NCI-H2196 treated with DMSO at 0.1 percent for 48 hours (cell line): ENCODE measurements around the gene MEIOB.
"Not testable (repeated sequence)": the region's sequence is repeated elsewhere in the genome, so short reads cannot be mapped to it uniquely, and the experiment has no call there.

Source experiments
- DNase-seq: peaks from one replicate; lab custom pipeline; 2025; ENCODE audit not compliant: unreplicated experiment; lab: John Stamatoyannopoulos, UW

MEIOB gene, protein sequence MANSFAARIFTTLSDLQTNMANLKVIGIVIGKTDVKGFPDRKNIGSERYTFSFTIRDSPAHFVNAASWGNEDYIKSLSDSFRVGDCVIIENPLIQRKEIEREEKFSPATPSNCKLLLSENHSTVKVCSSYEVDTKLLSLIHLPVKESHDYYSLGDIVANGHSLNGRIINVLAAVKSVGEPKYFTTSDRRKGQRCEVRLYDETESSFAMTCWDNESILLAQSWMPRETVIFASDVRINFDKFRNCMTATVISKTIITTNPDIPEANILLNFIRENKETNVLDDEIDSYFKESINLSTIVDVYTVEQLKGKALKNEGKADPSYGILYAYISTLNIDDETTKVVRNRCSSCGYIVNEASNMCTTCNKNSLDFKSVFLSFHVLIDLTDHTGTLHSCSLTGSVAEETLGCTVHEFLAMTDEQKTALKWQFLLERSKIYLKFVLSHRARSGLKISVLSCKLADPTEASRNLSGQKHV

DNA sequence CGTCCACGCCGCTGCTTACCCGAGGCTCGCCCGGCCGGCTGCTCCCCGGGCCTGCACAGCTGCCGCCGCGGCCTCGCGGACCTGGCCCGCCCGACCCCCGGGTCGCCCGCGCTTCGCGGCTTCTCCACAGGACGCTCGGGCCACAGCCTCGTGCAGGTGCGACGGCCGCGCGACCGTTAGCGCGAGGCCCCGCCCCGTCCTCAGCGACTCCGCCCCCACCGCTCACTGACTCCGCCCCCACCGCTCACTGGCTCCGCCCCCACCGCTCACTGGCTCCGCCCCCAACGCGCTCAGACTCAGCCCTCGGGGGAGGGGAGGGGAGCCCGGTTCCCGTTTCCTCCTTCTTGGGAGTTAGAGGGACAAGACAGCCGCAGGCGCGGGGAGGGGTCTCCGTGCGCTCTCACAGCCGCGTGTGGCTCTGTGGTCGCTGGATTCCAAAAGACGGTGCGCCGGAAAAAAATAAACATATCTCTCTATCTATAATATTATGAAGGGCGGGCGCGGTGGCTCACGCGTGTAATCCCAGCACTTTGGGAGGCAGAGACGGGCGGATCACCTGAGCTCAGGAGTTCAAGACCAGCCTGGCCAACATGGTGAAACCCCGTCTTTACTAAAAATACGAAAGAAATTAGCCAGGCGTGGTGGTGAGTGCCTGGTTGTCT is at the start of gene MEIOB:
Gene MEIOB (minus strand): TSS at position 191 of the 662 bp plus-strand sequence. CDS start 3,989 bp downstream, outside the sequence.
- DNase-seq, result no peak

DNA sequence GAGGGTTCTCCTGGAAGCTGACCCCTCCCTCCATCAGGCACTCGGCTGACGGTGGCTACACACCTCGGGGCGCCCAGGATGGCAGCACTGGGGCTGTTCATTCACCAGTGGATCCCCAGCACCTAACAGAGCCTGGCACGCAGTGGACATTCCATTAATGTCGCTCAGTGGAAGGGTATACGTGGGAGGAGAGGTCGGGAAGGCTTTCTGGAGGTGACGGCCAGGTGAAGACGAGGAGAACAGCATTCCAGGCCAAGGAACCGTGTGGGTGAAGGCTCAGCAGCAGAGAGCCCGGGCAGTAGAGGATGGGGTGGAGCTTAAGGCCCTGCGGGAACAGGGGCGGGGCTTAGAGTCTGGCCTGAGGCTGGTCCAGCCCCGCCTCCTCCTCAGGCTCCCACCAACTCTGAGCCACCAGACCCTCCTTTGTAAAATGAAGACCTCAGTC is 48.8 kb upstream of the MEIOB start:
- no peak for DNase-seq

DNA sequence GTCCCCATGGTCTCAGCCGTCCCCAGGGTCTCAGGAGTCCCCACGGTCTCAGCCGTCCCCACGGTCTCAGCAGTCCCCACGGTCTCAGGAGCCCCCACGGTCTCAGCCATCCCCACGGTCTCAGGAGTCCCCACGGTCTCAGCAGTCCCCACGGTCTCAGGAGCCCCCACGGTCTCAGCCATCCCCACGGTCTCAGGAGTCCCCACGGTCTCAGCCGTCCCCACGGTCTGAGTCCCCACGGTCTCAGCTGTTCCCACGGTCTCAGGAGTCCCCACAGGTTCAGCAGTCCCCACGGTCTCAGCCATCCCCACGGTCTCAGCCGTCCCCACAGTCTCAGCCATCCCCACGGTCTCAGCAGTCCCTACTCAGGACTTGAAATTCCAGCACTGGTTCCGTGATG is 48.2 kb upstream of the MEIOB start:
- not testable (repeated sequence) for DNase-seq

DNA sequence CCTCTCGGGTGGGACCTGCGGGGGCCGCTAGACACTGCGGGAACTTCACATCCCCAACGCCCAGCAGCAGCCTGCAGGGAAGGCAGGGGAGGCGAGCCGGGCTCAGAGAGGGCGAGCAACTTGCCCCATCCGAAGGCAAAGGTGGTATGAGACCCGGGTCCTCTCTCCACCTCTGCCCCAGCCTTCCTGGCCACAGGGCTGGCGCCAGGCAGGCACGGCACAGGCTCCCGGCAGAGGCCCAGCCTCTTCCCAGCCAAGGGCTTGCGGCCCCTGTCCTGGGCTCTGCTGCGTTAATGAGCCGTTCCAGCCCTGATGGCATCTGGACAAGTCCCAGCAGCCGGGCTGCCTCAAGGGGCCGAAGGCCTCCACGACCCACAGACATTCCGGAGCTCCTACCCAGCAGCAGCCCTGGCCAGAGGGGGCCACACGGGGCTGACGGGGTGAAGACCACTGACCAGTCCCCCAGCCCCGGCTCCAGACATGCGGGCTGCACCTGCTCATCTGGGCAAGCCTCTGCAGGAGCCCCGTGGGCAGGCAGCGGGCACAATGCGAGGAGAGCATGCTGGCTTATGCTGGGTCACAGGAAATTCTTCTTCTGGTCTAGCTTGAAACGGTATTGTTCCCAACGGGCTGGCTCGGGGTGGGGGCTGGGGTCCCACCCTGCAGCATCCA is 47.5 kb upstream of the MEIOB start:
- DNase-seq, result no peak

DNA sequence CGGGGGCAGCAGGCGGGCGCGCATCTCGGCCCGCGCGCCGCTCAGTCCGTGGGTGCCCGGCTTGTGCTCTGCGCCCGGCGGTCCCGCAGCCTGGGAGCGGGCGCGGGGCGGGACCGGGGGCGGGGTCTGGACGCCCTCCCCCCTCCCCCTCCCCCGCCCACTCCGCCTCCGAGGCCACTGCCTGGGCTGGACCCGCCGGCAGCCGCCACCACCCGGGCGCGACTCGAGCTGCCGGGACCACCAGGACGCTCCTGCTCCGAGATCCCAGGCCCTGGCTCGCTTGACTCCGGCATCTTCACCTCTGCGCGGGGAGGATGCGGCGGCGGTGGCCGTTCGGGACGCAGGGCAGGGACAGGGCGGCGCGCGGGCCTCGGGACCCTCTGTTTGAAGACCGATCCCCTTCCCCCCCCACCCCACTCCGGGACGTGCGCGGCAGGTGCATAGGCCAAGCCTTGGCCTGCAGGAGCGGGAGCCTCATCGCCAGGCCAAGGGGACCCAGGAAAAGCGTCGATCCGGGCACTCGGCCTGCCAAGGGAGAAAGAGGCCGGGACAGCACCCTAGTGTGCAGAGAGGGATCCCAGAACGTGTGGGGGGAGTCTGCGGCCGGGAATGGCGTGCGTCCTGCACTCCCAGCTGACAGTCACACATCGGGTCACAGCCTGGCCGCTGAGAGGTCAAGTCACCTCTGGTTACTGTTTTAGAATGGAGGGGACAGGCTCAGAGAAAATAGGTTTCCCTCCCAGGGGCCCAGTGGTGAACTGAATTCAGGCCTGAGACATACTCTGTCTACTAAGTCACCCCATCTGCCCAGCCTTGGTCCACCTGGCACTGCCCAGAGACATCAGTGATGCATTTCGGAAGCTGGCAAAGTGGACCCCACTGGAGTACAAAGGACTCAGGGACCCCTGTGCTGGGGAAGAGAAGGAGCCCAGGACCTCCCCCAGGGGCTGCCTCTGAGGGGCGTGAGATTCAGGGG is 46.7 kb upstream of the MEIOB start, which contains the start of gene HS3ST6:
Gene HS3ST6 (minus strand): TSS at position 65 of the 976 bp plus-strand sequence. CDS start 92 bp downstream, outside the sequence.
- no peak for DNase-seq

DNA sequence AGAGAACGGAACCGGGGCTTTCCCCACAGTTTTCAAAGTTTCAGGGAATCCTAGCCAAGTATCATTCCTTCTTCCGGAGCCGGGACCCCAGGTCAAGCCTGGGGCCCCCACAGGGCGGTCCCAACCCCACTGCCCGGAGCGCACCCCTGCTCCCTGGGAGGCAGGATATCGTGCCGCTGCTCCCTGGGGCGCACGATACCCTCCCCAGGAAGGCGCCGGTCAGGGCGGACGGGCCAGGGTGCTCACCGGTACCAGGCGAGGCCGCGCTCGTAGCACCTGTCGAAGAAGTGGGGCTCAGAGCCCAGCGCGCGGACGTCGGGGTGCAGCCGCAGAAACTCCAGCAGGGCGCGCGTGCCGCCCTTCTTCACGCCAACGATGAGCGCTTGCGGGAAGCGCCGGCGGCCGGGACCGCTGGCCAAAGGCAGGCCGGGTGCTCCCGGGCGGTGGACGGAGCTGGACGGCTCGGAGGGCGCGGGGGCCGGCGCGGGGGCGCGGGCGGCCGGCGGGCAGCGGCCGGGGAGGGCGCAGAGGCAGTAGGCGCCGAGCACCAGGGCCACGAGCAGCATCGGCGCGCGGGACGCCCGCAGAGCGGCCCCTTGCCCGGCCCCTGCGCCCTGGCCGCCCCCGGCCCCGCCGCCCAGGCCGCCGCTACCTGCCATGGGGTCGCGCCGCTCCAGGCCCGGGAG is 45.8 kb upstream of the MEIOB start:
- DNase-seq, result no peak

DNA sequence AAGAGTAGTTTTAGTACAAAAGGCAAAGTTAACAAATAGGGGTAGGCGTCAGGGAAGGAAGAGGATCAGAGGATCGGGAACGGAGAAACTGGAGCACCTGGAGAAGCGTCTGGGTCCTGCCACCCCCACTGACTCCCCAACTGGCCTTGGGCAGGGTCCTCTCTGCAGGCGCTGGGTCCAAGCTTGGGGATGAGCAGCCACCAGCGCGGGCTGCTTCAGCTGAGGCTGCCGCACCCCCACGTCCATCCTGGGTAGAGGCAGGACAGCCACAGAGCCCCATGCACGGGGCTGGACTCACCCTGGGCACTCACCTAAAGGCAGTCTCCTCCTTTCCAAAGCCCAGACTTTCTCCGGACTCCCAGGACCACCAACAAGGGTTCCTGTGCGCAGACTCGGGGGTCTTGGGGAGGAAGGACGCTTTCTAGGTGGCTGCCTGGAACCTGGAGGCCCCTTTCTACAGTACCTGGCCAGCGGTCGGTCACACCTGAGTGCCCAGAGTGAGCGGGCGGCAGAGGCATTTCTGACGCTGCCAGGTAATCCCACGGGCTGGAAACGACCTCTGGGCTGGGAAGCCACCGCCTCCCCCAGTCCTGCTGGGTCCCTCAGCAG is 45.2 kb upstream of the MEIOB start:
- no peak for DNase-seq

DNA sequence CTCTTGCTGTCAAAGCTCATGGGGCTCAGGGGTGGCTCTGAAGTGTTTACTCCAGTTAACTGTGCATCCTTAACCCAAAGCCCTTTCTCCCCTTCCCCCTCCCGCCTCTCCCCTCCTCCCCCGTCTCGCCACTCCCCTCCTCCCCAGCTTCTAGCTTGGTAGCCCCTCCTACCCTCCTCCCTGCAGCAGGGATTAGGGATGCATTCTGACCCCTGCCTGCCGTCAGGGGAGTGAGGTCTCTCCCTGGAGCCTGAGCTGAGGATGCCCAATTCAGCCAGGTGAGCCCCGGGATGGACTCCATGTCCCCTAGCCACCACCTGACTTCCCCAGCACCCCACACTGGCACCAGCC is 44.7 kb upstream of the MEIOB start:
- DNase-seq, result no peak

DNA sequence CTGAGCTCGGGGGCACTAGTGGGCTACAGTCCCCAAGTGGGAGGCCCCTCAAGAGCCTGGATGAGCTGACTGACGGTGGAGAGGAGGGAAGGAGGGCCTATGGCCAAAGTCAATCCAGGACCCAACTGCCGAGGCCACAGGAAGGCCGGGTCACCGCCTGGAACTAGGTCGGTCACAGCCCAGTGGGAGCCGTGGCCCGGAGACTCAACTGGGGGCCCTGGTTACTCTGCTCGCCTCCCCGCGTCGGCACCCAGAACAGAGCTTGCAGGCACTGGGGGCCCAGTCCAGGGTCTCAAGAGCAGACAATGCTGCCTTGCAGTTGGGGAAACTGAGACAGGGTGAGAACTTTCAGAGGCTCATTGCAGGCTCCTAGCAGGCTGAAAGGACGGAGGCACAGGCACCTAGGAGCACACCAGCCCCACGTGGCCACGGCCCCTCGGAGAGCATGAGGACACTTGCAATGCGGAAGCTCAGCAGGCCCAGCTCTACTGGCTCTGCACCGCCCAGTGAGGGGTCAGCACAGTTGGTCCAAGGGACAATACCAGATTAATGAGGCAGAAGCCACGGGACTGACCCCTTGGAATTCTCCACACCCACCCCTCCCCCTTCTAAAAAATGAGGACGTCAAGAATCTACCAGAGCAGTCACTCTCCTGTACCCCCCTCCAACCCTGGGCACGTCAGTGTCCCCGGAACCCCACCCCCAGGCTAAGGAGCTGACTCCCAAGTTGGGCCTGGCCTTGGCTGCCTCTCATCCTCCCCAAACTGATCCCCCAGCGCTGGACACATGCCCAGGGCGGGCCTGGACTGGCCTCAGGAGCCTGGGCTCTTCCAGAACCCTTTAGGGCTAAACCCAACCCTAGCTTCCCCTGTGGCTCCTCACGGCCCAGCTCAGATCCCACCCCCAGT is 44.0 kb upstream of the MEIOB start:
- no peak for DNase-seq

DNA sequence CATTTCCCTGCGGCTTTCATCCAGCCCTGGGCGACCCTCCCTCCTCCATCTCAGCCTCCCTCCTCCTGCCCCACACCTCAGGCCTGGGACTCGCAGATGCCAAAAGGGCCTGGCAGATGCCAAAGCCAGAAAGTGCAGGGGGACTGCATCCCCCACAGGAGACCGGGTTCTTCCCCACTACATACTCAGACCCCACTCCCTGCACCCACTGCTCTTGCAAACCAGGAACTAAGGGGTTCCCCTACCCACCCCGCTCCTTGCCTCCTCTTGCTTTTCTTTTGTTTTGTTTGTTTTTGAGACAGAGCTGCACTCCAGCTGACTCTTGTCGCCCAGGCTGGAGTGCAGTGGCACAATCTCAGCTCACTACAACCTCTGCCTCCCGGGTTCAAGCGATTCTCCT is 43.0 kb upstream of the MEIOB start:
- no peak for DNase-seq

DNA sequence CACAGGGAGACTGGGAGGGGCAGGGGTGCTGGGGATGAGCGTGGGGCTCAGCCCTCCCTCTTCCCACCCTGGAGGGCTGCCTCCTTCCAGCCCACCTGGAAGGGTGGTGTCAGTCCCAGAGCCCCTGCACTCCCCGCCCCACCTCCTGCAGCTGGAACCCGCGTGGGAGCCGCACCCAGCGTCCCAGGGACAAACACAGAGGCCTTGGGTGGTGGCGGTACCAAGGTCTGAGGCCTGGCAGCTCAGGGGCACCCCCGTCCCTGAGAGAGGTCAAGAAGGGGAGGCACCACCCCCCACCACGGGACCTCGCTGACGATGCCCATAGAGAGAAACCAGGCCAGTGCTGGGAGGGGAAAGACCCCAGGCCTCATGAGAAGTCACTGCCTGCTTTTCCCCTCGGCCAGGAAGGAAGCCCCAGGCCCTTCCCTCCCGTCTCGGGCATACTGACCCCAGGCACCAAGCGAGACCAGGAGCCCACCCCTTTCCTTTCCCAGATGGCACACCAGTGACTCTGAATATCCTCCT is 42.2 kb upstream of the MEIOB start:
- no peak for DNase-seq

DNA sequence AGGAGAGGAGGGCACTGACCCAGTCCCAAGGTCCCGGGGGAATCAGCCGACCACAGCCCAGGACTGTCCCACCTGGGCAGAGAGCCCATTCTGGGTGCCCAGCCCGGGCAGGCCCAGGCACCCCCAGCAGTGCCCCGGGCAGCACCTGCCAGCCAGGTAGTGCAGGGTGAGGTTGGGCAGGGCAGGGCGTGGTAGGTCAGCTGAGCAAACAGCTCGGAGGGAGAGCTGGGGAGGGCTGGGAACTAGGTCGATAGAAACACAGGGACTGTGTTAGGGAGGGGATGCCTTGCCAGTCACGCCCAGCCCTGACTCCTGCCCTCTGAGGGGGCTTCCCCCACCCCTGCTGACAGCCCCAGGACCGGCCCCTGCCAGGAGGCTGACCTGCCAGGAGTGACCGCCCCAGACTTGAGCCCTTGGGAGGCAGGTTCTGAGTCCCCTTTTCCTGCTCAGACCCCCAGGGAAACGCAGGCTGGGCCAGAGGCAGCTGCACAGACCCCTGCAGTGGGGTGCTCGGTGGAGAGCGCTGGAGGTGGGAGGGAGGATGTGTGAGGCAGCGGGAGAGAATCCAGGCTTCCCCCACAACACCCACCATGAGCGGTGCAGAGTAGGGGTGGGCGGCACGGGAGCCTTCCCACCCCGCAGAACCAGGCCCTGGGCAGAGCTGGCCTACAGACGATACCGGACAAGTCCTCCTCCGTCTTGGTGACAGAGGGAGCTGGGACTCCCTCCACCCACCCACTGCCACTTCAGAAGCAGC is 41.5 kb upstream of the MEIOB start:
- no peak for DNase-seq

DNA sequence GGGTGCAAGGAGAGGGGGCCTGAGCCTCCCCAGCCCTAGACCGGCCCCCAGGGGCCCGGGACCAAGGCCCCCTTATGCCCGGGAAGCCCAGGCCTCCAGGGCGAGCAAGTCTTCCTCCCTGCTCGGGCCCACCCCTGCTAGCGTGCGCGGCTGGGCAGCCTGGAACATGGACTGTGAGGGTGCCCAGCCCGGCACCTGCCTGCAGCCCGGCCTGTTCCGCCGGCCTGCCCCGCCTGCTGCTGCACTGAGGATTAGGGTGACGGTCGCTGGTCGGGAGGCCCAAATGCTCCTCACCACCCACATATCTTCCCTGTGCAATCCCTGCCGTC is 40.2 kb upstream of the MEIOB start:
- no peak for DNase-seq

DNA sequence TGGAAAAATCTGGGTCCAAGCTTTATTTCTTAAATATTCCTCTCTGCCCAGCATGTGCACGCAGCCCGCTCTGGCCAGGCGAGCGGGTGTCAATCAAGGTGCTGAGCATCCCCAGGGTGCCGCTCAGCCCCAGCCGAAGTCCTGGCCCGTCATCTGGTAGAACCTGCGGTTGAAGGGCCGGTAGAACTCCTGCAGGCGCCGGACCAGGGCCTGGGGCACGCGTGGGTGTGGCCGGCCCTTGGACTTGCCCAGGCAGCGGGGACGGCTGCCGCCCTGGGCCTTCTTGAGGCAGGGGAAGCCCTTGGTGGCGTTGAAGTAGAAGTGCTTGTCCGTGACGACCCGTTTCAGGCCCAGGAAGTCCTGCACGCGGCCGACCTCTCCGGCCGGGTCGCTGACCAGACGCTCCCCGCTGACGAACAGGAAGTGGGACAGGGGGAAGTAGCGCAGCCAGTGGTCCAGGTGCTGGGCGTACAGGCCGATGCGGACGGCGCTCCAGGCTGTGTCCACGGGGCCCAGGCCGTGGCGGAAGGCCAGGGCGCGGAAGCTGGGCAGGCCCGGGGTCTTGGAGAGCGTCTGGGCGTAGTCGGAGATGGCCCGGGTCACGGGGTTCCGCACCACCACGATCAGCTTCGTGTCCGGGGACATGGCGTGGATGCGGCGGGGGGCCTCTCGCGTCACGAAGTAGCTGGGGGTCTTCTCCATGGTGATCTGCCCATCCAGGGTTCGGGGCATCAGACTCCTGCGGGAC is 39.7 kb upstream of the MEIOB start:
- DNase-seq, result no peak

DNA sequence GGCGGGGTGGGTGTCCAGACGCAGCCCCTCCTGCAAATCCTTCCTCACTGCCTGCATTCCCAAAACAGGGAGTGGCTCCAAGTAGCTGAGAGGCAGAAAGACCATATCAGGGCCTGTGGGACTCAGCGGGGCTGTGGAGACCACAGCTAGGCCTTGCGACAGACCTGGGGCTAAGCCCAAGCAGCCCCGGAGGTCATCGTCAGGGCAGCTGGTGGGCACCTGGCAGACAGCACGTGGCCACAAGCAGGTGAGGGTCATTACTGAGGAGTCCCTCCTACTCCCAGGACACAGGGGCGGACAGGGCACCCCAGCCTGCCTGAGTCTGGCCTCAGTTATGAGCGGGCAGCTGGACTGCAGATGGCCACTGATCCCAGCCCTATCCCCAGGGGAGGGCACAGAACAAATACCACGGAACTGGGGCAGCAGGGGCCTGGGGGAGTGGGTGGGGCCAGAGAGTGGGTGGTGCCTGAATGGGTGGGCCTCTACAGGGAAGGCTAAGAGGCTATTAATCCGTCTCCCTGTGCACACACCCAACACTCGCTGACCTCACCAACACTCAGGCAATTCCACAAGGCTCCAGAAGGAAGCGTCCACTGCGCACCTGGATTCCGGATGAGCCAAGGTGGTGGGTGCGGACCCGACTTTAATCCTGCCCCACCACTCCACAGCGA is 37.7 kb upstream of the MEIOB start:
- no peak for DNase-seq

DNA sequence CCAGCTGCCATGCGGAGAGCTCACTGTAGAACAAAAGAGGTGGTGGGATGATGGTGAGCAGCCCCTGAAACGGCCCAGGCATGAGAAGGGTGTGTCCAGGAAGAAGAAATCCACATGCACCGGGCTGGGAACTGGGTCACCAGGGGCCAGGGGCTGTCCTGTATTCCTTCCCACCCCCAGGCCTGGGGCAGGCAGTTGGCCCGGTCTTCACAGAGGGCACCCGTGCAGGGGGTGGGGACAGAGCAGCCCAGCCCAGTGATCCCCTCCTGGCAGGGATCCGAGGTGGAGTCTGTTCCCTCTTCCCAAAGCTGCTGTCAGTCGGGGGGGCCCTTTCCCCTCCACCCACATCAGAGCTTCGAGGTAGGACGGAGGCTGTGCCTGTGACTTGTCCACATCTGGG is 37.0 kb upstream of the MEIOB start:
- DNase-seq, result no peak

DNA sequence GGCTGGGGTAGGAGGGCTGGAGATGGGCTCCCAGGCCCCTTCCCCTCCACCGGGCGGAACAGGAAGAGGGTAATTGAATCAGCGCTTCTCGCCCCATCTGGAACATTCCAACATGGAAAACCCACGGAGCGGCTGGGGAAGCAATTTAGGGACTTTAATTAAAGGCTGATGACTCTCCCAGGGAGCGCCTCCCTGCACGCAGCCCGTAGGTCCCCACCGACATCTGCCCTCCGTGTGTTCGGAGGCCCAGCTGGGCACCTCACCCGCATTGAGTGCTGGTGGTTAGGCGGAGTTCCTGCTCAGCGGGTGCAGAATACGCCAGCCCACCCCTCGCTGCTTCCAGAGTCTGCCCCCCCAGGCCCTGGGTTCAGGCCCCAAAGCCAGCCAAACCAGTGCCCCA is 36.2 kb upstream of the MEIOB start:
- DNase-seq, result no peak
